ENCODE results near the gene OPRM1. TPM values are rescaled to one million over a fixed set of nuclear protein-coding genes. Genes with fewer than 3 reads are reported as not detected.

Gene OPRM1
- total RNA-seq, 1 donor from 2014 or later, result not detected

- H3K27ac Mint-ChIP-seq (ENCODE audit: unreplicated experiment), result no peak overlapping the region
- no peaks in the 10 kb centered on the region for H3K36me3 Mint-ChIP-seq (ENCODE audit: unreplicated experiment)
- peaks cover 21% of the 10 kb centered on the region for H3K4me1 Mint-ChIP-seq (ENCODE audit: unreplicated experiment)
- peaks cover 5% of the 10 kb centered on the region for H3K27me3 Mint-ChIP-seq (ENCODE audit: unreplicated experiment)
- H3K9me3 Mint-ChIP-seq (ENCODE audit: unreplicated experiment), result peaks cover 2% of the 10 kb centered on the region
- no peak overlapping the region for H3K4me3 Mint-ChIP-seq (ENCODE audit: unreplicated experiment)
- no peak for TF ChIP-seq CTCF (IDR thresholded peaks at IDR 0.05)
- DNase-seq (ENCODE audit: extremely low spot score, unreplicated experiment), result no peak
Measured at GRCh38 chr6:154249499-154250298, 210.7 kb downstream of the OPRM1 start.

- no peak overlapping the region for H3K27ac Mint-ChIP-seq (ENCODE audit: unreplicated experiment)
- H3K27me3 Mint-ChIP-seq (ENCODE audit: unreplicated experiment), result peaks cover 5% of the 10 kb centered on the region
- no peak for DNase-seq (ENCODE audit: extremely low spot score, unreplicated experiment)
- no peak for TF ChIP-seq CTCF (IDR thresholded peaks at IDR 0.05)
- peaks cover 3% of the 10 kb centered on the region for H3K36me3 Mint-ChIP-seq (ENCODE audit: unreplicated experiment)
- no peak overlapping the region for H3K4me3 Mint-ChIP-seq (ENCODE audit: unreplicated experiment)
- H3K4me1 Mint-ChIP-seq (ENCODE audit: unreplicated experiment), result peaks cover 21% of the 10 kb centered on the region
- peaks cover 13% of the 10 kb centered on the region for H3K9me3 Mint-ChIP-seq (ENCODE audit: unreplicated experiment)
Measured at GRCh38 chr6:154251116-154251515, 212.1 kb downstream of the OPRM1 start.

- no peak for DNase-seq (ENCODE audit: extremely low spot score, unreplicated experiment)
- peaks cover 14% of the 10 kb centered on the region for H3K4me1 Mint-ChIP-seq (ENCODE audit: unreplicated experiment)
- TF ChIP-seq CTCF (IDR thresholded peaks at IDR 0.05), result no peak
- H3K36me3 Mint-ChIP-seq (ENCODE audit: unreplicated experiment), result peaks cover 3% of the 10 kb centered on the region
- peaks cover 2% of the 10 kb centered on the region for H3K27me3 Mint-ChIP-seq (ENCODE audit: unreplicated experiment)
- H3K4me3 Mint-ChIP-seq (ENCODE audit: unreplicated experiment), result no peak overlapping the region
- H3K9me3 Mint-ChIP-seq (ENCODE audit: unreplicated experiment), result peaks cover 18% of the 10 kb centered on the region
- H3K27ac Mint-ChIP-seq (ENCODE audit: unreplicated experiment), result no peak overlapping the region
Measured at GRCh38 chr6:154252678-154253077, 213.6 kb downstream of the OPRM1 start.

- H3K4me1 Mint-ChIP-seq (ENCODE audit: unreplicated experiment), result no peaks in the 10 kb centered on the region
- H3K27ac Mint-ChIP-seq (ENCODE audit: unreplicated experiment), result no peak overlapping the region
- peaks cover 3% of the 10 kb centered on the region for H3K36me3 Mint-ChIP-seq (ENCODE audit: unreplicated experiment)
- peaks cover 2% of the 10 kb centered on the region for H3K27me3 Mint-ChIP-seq (ENCODE audit: unreplicated experiment)
- TF ChIP-seq CTCF (IDR thresholded peaks at IDR 0.05), result no peak
- H3K9me3 Mint-ChIP-seq (ENCODE audit: unreplicated experiment), result peaks cover 18% of the 10 kb centered on the region
- no peak for DNase-seq (ENCODE audit: extremely low spot score, unreplicated experiment)
- H3K4me3 Mint-ChIP-seq (ENCODE audit: unreplicated experiment), result no peak overlapping the region
Measured at GRCh38 chr6:154257067-154257466, 218.0 kb downstream of the OPRM1 start.

GRCh38 chr6:154258064-154258757 is 219.2 kb downstream of the OPRM1 start:
- Mint-ChIP-seq H3K4me3 (ENCODE audit: unreplicated experiment) (no peak overlapping the region), H3K9me3 (ENCODE audit: unreplicated experiment) (peaks cover 18% of the 10 kb centered on the region), H3K36me3 (ENCODE audit: unreplicated experiment) (peaks cover 3% of the 10 kb centered on the region), H3K27me3 (ENCODE audit: unreplicated experiment) (peaks cover 2% of the 10 kb centered on the region), H3K4me1 (ENCODE audit: unreplicated experiment) (no peaks in the 10 kb centered on the region), H3K27ac (ENCODE audit: unreplicated experiment) (no peak overlapping the region)
- TF ChIP-seq CTCF (IDR thresholded peaks at IDR 0.05), result no peak
- no peak for DNase-seq (ENCODE audit: extremely low spot score, unreplicated experiment)
